MM.1S (cell line): Measurements from ENCODE around the gene CHM.

Source experiments
- DNase-seq: peaks from one replicate; pipeline ENCODE4 v3.0.0-alpha.2; 2015
- H2AFZ ChIP-seq: fragments of 300-600 bp; sonication (generic); 2 replicates; pipeline ENCODE4 v1.6.0; 2016; ENCODE audit warnings: antibody characterized with exemption, low read length
- H3F3A ChIP-seq: fragments of 300-600 bp; sonication (generic); 2 replicates; pipeline ENCODE4 v1.6.1; 2016; ENCODE audit warnings: mild to moderate bottlenecking, antibody characterized with exemption, low read length, moderate library complexity, mixed read lengths; ENCODE audit not compliant: insufficient read depth
- H3K27ac ChIP-seq: fragments of 300-600 bp; sonication (generic); 2 replicates; pipeline ENCODE4 v1.5.1; 2016; ENCODE audit warnings: mild to moderate bottlenecking, low read length
- H3K27me3 ChIP-seq: fragments of 300-600 bp; sonication (generic); replicated peaks from 2 replicates; pipeline ENCODE4 v1.6.0; 2016; ENCODE audit warnings: low read length; ENCODE audit not compliant: insufficient read depth
- H3K36me3 ChIP-seq: fragments of 300-600 bp; sonication (generic); replicated peaks from 2 replicates; pipeline ENCODE4 v1.6.1; 2016; ENCODE audit warnings: mild to moderate bottlenecking, low read length, mixed read lengths; ENCODE audit not compliant: insufficient read depth
- H3K4me1 ChIP-seq: fragments of 300-600 bp; sonication (generic); 2 replicates; pipeline ENCODE4 v1.6.1; 2016; ENCODE audit warnings: low read length, mixed read lengths
- H3K4me2 ChIP-seq: fragments of 300-600 bp; sonication (generic); 2 replicates; pipeline ENCODE4 v1.6.0; 2016; ENCODE audit warnings: low read depth, low read length
- H3K4me3 ChIP-seq: fragments of 300-600 bp; sonication (generic); 2 replicates; pipeline ENCODE4 v1.5.1; 2016; ENCODE audit warnings: low read length, mixed read lengths
- H3K79me2 ChIP-seq: fragments of 300-600 bp; sonication (generic); 2 replicates; pipeline ENCODE4 v1.6.1; 2016; ENCODE audit warnings: mixed run types, low read length, mixed read lengths
- H3K9ac ChIP-seq: fragments of 300-600 bp; sonication (generic); 2 replicates; pipeline ENCODE4 v1.6.1; 2016; ENCODE audit warnings: low read length, mixed read lengths
- H3K9me2 ChIP-seq: fragments of 300-600 bp; sonication (generic); replicated peaks from 2 replicates; pipeline ENCODE4 v1.6.1; 2016; ENCODE audit warnings: mild to moderate bottlenecking, low read length, mixed read lengths; ENCODE audit not compliant: insufficient read depth
- H3K9me3 ChIP-seq: fragments of 300-600 bp; sonication (generic); replicated peaks from 2 replicates; pipeline ENCODE4 v1.6.1; 2016; ENCODE audit warnings: mild to moderate bottlenecking, low read length, mixed read lengths; ENCODE audit not compliant: insufficient read depth
- H4K20me1 ChIP-seq: fragments of 300-600 bp; sonication (generic); 2 replicates; pipeline ENCODE4 v1.6.1; 2016; ENCODE audit warnings: mild to moderate bottlenecking, low read length, moderate library complexity, mixed read lengths; ENCODE audit not compliant: insufficient read depth
- CTCF ChIP-seq: fragments of 300-600 bp; sonication (generic); IDR thresholded peaks from 2 replicates; pipeline ENCODE4 v1.5.1; 2016; ENCODE audit warnings: antibody characterized with exemption, low read length, mixed read lengths
- EZH2 ChIP-seq: fragments of 300-600 bp; sonication (generic); optimal IDR thresholded peaks from 2 replicates; pipeline ENCODE3; 2017; ENCODE audit warnings: low read depth, mild to moderate bottlenecking, antibody characterized with exemption, low read length, mixed read lengths
- EZH2phosphoT487 ChIP-seq: fragments of 300-600 bp; sonication (generic); IDR thresholded peaks from 2 replicates; pipeline ENCODE4 v1.6.1; 2018; ENCODE audit warnings: antibody characterized with exemption, low read length

Gene CHM

GRCh38 chrX:85905851-85906250, 141.5 kb downstream of the CHM start:
- H3K79me2 ChIP-seq: no peaks in the 10 kb centered on the region
- no peak for DNase-seq
- no peak overlapping the region for H3K27ac ChIP-seq
- H2AFZ ChIP-seq: no peak overlapping the region
- H4K20me1 ChIP-seq: no peaks in the 10 kb centered on the region
- H3K4me3 ChIP-seq: no peak overlapping the region
- H3K9me2 ChIP-seq: no peaks in the 10 kb centered on the region
- no peak overlapping the region for H3K4me2 ChIP-seq
- H3K9ac ChIP-seq: no peak overlapping the region
- H3K27me3 ChIP-seq: no peaks in the 10 kb centered on the region
- H3K9me3 ChIP-seq: no peaks in the 10 kb centered on the region
- no peaks in the 10 kb centered on the region for H3K4me1 ChIP-seq
- TF ChIP-seq CTCF (no peak), EZH2 (no peak), EZH2phosphoT487 (no peak)
- no peaks in the 10 kb centered on the region for H3F3A ChIP-seq
- H3K36me3 ChIP-seq: peaks cover 4% of the 10 kb centered on the region; the same call in 1 of the 2 replicates

GRCh38 chrX:85903692-85904471, 143.5 kb downstream of the CHM start:
- Histone ChIP-seq H3K4me1 (no peaks in the 10 kb centered on the region), H3K9me2 (no peaks in the 10 kb centered on the region), H3K27ac (no peak overlapping the region), H3K9me3 (no peaks in the 10 kb centered on the region), H3K9ac (no peak overlapping the region), H3K4me3 (no peak overlapping the region), H3F3A (no peaks in the 10 kb centered on the region), H3K36me3 (no peaks in the 10 kb centered on the region), H4K20me1 (no peaks in the 10 kb centered on the region), H3K4me2 (no peak overlapping the region), H2AFZ (no peak overlapping the region), H3K27me3 (no peaks in the 10 kb centered on the region), H3K79me2 (no peaks in the 10 kb centered on the region)
- no peak for DNase-seq
- no peak for TF ChIP-seq CTCF
- TF ChIP-seq EZH2phosphoT487: no peak
- TF ChIP-seq EZH2: no peak

GRCh38 chrX:85897362-85898126, 149.8 kb downstream of the CHM start:
- Histone ChIP-seq H3K27ac (no peak overlapping the region), H3K9me3 (no peaks in the 10 kb centered on the region), H3K4me3 (no peak overlapping the region), H3F3A (no peaks in the 10 kb centered on the region), H3K4me1 (no peaks in the 10 kb centered on the region), H3K4me2 (no peak overlapping the region), H3K36me3 (no peaks in the 10 kb centered on the region), H2AFZ (no peak overlapping the region), H3K9ac (no peak overlapping the region), H3K27me3 (no peaks in the 10 kb centered on the region), H3K79me2 (no peaks in the 10 kb centered on the region), H3K9me2 (no peaks in the 10 kb centered on the region), H4K20me1 (no peaks in the 10 kb centered on the region)
- TF ChIP-seq EZH2 (no peak), CTCF (no peak), EZH2phosphoT487 (no peak)
- DNase-seq: no peak
